Naive thymus-derived CD8-positive, alpha-beta T cell (primary cell): Measurements from ENCODE around the gene EIF5AL1. TPM values are rescaled to one million over a fixed set of nuclear protein-coding genes. Genes with fewer than 3 reads are reported as not detected.
"Not testable (repeated sequence)": the region's sequence is repeated elsewhere in the genome, so short reads cannot be mapped to it uniquely, and the experiment has no call there.

Source experiments
- ATAC-seq, 2 donors: fragments of 150-1000 bp; cut with Tn5 transposase in 1 of 2; sonication (Bioruptor Pico), chemical (Tn5 transposase) in 1 of 2; 1 replicate in 1 of 2; 2 replicates in 1 of 2; pipeline ENCODE4 v1.10.0; 2021; ENCODE audit warnings: mild to moderate bottlenecking in 2 of 2, moderate library complexity in 2 of 2
- POLR2A ChIA-PET: fragments of 350-600 bp; sonication (Branson Sonifier 250); formaldehyde crosslinking; loops from one replicate; lab custom pipeline; 2021; ENCODE audit warnings: antibody characterized with exemption; lab: Charles Lee
- DNase-seq, 10 donors: peaks; one replicate each; pipeline versions ENCODE4 v3.0.0 to v3.0.0-alpha.2; 2020 to 2022
- H3K27ac Mint-ChIP-seq, 10 donors: one replicate each; pipeline ENCODE4 v1.8.0; 2020 to 2022; ENCODE audit warnings: mild to moderate bottlenecking in 10 of 10, mixed read lengths in 10 of 10, moderate library complexity in 4 of 10, inconsistent platforms in 1 of 10
- H3K27me3 Mint-ChIP-seq, 5 donors: one replicate each; pipeline ENCODE4 v1.8.0; 2021 to 2022; ENCODE audit warnings: mixed read lengths in 5 of 5
- H3K36me3 Mint-ChIP-seq, 3 donors: one replicate each; pipeline ENCODE4 v1.8.0; 2020 to 2022; ENCODE audit warnings: mixed read lengths in 3 of 3, mild to moderate bottlenecking in 2 of 3, inconsistent platforms in 1 of 3
- H3K4me1 Mint-ChIP-seq, 4 donors: one replicate each; pipeline ENCODE4 v1.8.0; 2021 to 2022; ENCODE audit warnings: mixed read lengths in 4 of 4
- H3K4me3 Mint-ChIP-seq, 10 donors: one replicate each; pipeline ENCODE4 v1.8.0; 2020 to 2022; ENCODE audit warnings: mild to moderate bottlenecking in 10 of 10, mixed read lengths in 10 of 10, moderate library complexity in 6 of 10, inconsistent platforms in 1 of 10
- H3K9me3 Mint-ChIP-seq, 9 donors: one replicate each; pipeline ENCODE4 v1.8.0; 2020 to 2022; ENCODE audit warnings: mixed read lengths in 9 of 9, mild to moderate bottlenecking in 3 of 9, inconsistent platforms in 1 of 9, moderate library complexity in 1 of 9
- polyA plus RNA-seq, 3 donors: library from polyadenylated mRNA; unstranded; fragments of 300-500 nt; fragmentation: Illumina TruSeq; gene quantifications; one replicate each; pipeline ENCODE4 v1.2.3, GENCODE V29; 2021
- total RNA-seq, 8 experiments: library from RNA in 2 of 8; stranded (reverse) in 2 of 8; gene quantifications; one replicate each; pipeline ENCODE4 v1.2.3 and lab custom pipeline; 2021 to 2026

EIF5AL1 gene
- total and polyA plus RNA-seq, 5 experiments from 2014 or later = 0.08 to 0.65 (median 0.52) TPM

GRCh38 chr10:79491143-79491835 is 21.0 kb upstream of the EIF5AL1 start:
- no peak for DNase-seq
- POLR2A ChIA-PET = no interaction called here
- ATAC-seq = no peak
- H3K4me3 Mint-ChIP-seq = no peak overlapping the region
- H3K4me1 Mint-ChIP-seq = peaks cover 0 to 2% (median 0%) of the 10 kb centered on the region in 4 donors
- peaks cover 0 to 4% (median 0%) of the 10 kb centered on the region in 5 donors for H3K27me3 Mint-ChIP-seq
- no peaks in the 10 kb centered on the region for H3K9me3 Mint-ChIP-seq
- H3K27ac Mint-ChIP-seq = peak overlapping the region in 2 of 10 donors; percentile 43 to 60
- H3K36me3 Mint-ChIP-seq = no peaks in the 10 kb centered on the region

GRCh38 chr10:79492256-79492655 is 20.1 kb upstream of the EIF5AL1 start:
- no peak for ATAC-seq
- no peak for DNase-seq
- POLR2A ChIA-PET = interaction anchor here (0.5 kb wide), 1 partner anchor 26 kb away, joined by 3 read pairs; no protein-coding TSS in a partner anchor
- H3K27ac Mint-ChIP-seq = no peak overlapping the region
- H3K4me1 Mint-ChIP-seq = peaks cover 0 to 2% (median 0%) of the 10 kb centered on the region in 4 donors
- H3K9me3 Mint-ChIP-seq = no peaks in the 10 kb centered on the region
- H3K36me3 Mint-ChIP-seq = no peaks in the 10 kb centered on the region
- no peak overlapping the region for H3K4me3 Mint-ChIP-seq
- H3K27me3 Mint-ChIP-seq = peaks cover 0 to 7% (median 4%) of the 10 kb centered on the region in 5 donors

GRCh38 chr10:79492839-79493238 is 19.5 kb upstream of the EIF5AL1 start:
- Mint-ChIP-seq H3K36me3 (no peaks in the 10 kb centered on the region), H3K9me3 (no peaks in the 10 kb centered on the region), H3K27me3 (peaks cover 0 to 10% (median 8%) of the 10 kb centered on the region in 5 donors), H3K4me3 (no peak overlapping the region), H3K27ac (no peak overlapping the region), H3K4me1 (peaks cover 0 to 2% (median 0%) of the 10 kb centered on the region in 4 donors)
- ATAC-seq = no peak
- no peak for DNase-seq
- POLR2A ChIA-PET = interaction anchor here (0.5 kb wide), 1 partner anchor 27 kb away, joined by 3 read pairs; no protein-coding TSS in a partner anchor

GRCh38 chr10:79493806-79494205 is 18.5 kb upstream of the EIF5AL1 start:
- Mint-ChIP-seq H3K36me3 (no peaks in the 10 kb centered on the region), H3K27me3 (peaks cover 0 to 17% (median 9%) of the 10 kb centered on the region in 5 donors), H3K9me3 (no peaks in the 10 kb centered on the region), H3K27ac (no peak overlapping the region), H3K4me3 (no peak overlapping the region), H3K4me1 (peaks cover 0 to 2% (median 0%) of the 10 kb centered on the region in 4 donors)
- POLR2A ChIA-PET = no interaction called here
- DNase-seq (no peak), ATAC-seq (no peak)

GRCh38 chr10:79494871-79495705 is 17.2 kb upstream of the EIF5AL1 start:
- Mint-ChIP-seq H3K36me3 (no peaks in the 10 kb centered on the region), H3K27me3 (peaks cover 0 to 22% (median 11%) of the 10 kb centered on the region in 5 donors), H3K4me1 (peaks cover 0 to 2% (median 0%) of the 10 kb centered on the region in 4 donors), H3K9me3 (no peaks in the 10 kb centered on the region), H3K4me3 (no peak overlapping the region), H3K27ac (no peak overlapping the region)
- POLR2A ChIA-PET = no interaction called here
- ATAC-seq (no peak), DNase-seq (no peak)

GRCh38 chr10:79495791-79496190 is 16.5 kb upstream of the EIF5AL1 start:
- Mint-ChIP-seq H3K27me3 (peaks cover 1 to 22% (median 13%) of the 10 kb centered on the region in 5 donors), H3K9me3 (no peaks in the 10 kb centered on the region), H3K36me3 (no peaks in the 10 kb centered on the region), H3K4me3 (no peak overlapping the region), H3K27ac (no peak overlapping the region), H3K4me1 (peaks cover 0 to 2% (median 0%) of the 10 kb centered on the region in 4 donors)
- DNase-seq = no peak
- ATAC-seq = no peak
- POLR2A ChIA-PET = no interaction called here

GRCh38 chr10:79496896-79497295 is 15.4 kb upstream of the EIF5AL1 start:
- Mint-ChIP-seq H3K27me3 (peaks cover 1 to 23% (median 13%) of the 10 kb centered on the region in 5 donors), H3K36me3 (no peaks in the 10 kb centered on the region), H3K27ac (no peak overlapping the region), H3K4me3 (no peak overlapping the region), H3K9me3 (no peaks in the 10 kb centered on the region), H3K4me1 (no peaks in the 10 kb centered on the region)
- POLR2A ChIA-PET = no interaction called here
- DNase-seq (no peak), ATAC-seq (no peak)

GRCh38 chr10:79498291-79498829 is 14.0 kb upstream of the EIF5AL1 start:
- ATAC-seq (no peak), DNase-seq (no peak)
- Mint-ChIP-seq H3K4me1 (peaks cover 0 to 3% (median 0%) of the 10 kb centered on the region in 4 donors), H3K27me3 (peaks cover 1 to 32% (median 15%) of the 10 kb centered on the region in 5 donors), H3K4me3 (no peak overlapping the region), H3K27ac (no peak overlapping the region), H3K36me3 (no peaks in the 10 kb centered on the region), H3K9me3 (no peaks in the 10 kb centered on the region)
- POLR2A ChIA-PET = no interaction called here

GRCh38 chr10:79502561-79503309 is 9.6 kb upstream of the EIF5AL1 start:
- no peak for ATAC-seq
- peak overlapping the region in 1 of 10 donors; percentile 62 for H3K27ac Mint-ChIP-seq
- H3K36me3 Mint-ChIP-seq = no peaks in the 10 kb centered on the region
- POLR2A ChIA-PET = no interaction called here
- DNase-seq = no peak
- H3K27me3 Mint-ChIP-seq = peaks cover 5 to 49% (median 29%) of the 10 kb centered on the region in 5 donors
- no peak overlapping the region for H3K4me3 Mint-ChIP-seq
- H3K4me1 Mint-ChIP-seq = peaks cover 0 to 5% (median 0%) of the 10 kb centered on the region in 4 donors
- H3K9me3 Mint-ChIP-seq = no peaks in the 10 kb centered on the region

- DNase-seq, H3K27ac Mint-ChIP-seq, ATAC-seq, H3K4me1 Mint-ChIP-seq, H3K9me3 Mint-ChIP-seq, H3K4me3 Mint-ChIP-seq, POLR2A ChIA-PET, H3K36me3 Mint-ChIP-seq: not testable (repeated sequence)
- peaks cover 5 to 41% (median 29%) of the 10 kb centered on the region in 5 donors for H3K27me3 Mint-ChIP-seq
Measured at GRCh38 chr10:79503787-79504186, 8.5 kb upstream of the EIF5AL1 start.

GRCh38 chr10:79504483-79504882 is 7.8 kb upstream of the EIF5AL1 start:
- H3K4me1 Mint-ChIP-seq, H3K36me3 Mint-ChIP-seq, H3K9me3 Mint-ChIP-seq, H3K27ac Mint-ChIP-seq, ATAC-seq, H3K4me3 Mint-ChIP-seq, DNase-seq, POLR2A ChIA-PET: not testable (repeated sequence)
- peaks cover 5 to 36% (median 29%) of the 10 kb centered on the region in 5 donors for H3K27me3 Mint-ChIP-seq

GRCh38 chr10:79505328-79505727 is 7.0 kb upstream of the EIF5AL1 start:
- H3K9me3 Mint-ChIP-seq, DNase-seq, ATAC-seq, H3K4me3 Mint-ChIP-seq, POLR2A ChIA-PET, H3K27ac Mint-ChIP-seq, H3K4me1 Mint-ChIP-seq, H3K36me3 Mint-ChIP-seq: not testable (repeated sequence)
- peaks cover 3 to 36% (median 27%) of the 10 kb centered on the region in 5 donors for H3K27me3 Mint-ChIP-seq
